GM23338 (cell line): Measurements from ENCODE around the gene TYW1.
"Not testable (repeated sequence)": the region's sequence is repeated elsewhere in the genome, so short reads cannot be mapped to it uniquely, and the experiment has no call there.

Experiments
- EZH2 ChIP-seq: fragments of 200-600 bp; sonication (generic); IDR thresholded peaks from one replicate; pipeline ENCODE4 v1.8.0; 2017; ENCODE audit warnings: antibody characterized with exemption, mild to moderate bottlenecking, low read depth; ENCODE audit not compliant: unreplicated experiment
- EZH2phosphoT487 ChIP-seq: fragments of 200-600 bp; sonication (generic); IDR thresholded peaks from one replicate; pipeline ENCODE4 v1.8.1; 2018; ENCODE audit warnings: antibody characterized with exemption; ENCODE audit not compliant: unreplicated experiment
- POLR2AphosphoS5 ChIP-seq: IDR thresholded peaks from 2 replicates; pipeline ENCODE4 v1.6.1; 2016; ENCODE audit warnings: antibody characterized with exemption, low read depth
- TF ChIP-seq, protein P1 (sequence below), 2 experiments: fragments of 200-600 bp in 1 of 2; sonication (generic) in 1 of 2; conservative IDR thresholded peaks; 2 replicates each; pipeline versions ENCODE4 v1.5.1 to v1.6.1; 2016 to 2017; ENCODE audit warnings: antibody characterized with exemption in 2 of 2, low read depth in 2 of 2, mild to moderate bottlenecking in 2 of 2, moderate library complexity in 1 of 2
- TF ChIP-seq, protein P2 (sequence below): IDR thresholded peaks from one replicate; pipeline ENCODE4 v1.6.1; 2018; ENCODE audit warnings: antibody characterized with exemption; ENCODE audit not compliant: unreplicated experiment
- TF ChIP-seq, protein P3 (sequence below): fragments of 250-450 bp; sonication (Bioruptor Pico); IDR thresholded peaks from 2 replicates; pipeline ENCODE4 v1.5.0; 2020; ENCODE audit warnings: mild to moderate bottlenecking, moderate library complexity

GRCh38 chr7:67143091-67143786, 146.6 kb downstream of the TYW1 start:
- TF ChIP-seq, protein P1, sequence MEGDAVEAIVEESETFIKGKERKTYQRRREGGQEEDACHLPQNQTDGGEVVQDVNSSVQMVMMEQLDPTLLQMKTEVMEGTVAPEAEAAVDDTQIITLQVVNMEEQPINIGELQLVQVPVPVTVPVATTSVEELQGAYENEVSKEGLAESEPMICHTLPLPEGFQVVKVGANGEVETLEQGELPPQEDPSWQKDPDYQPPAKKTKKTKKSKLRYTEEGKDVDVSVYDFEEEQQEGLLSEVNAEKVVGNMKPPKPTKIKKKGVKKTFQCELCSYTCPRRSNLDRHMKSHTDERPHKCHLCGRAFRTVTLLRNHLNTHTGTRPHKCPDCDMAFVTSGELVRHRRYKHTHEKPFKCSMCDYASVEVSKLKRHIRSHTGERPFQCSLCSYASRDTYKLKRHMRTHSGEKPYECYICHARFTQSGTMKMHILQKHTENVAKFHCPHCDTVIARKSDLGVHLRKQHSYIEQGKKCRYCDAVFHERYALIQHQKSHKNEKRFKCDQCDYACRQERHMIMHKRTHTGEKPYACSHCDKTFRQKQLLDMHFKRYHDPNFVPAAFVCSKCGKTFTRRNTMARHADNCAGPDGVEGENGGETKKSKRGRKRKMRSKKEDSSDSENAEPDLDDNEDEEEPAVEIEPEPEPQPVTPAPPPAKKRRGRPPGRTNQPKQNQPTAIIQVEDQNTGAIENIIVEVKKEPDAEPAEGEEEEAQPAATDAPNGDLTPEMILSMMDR (conservative IDR thresholded peaks at IDR 0.05; ENCODE audit: low read depth in 2 of 2) = not testable (repeated sequence)
- TF ChIP-seq POLR2AphosphoS5, EZH2phosphoT487, EZH2: not testable (repeated sequence)
- TF ChIP-seq, protein P2, sequence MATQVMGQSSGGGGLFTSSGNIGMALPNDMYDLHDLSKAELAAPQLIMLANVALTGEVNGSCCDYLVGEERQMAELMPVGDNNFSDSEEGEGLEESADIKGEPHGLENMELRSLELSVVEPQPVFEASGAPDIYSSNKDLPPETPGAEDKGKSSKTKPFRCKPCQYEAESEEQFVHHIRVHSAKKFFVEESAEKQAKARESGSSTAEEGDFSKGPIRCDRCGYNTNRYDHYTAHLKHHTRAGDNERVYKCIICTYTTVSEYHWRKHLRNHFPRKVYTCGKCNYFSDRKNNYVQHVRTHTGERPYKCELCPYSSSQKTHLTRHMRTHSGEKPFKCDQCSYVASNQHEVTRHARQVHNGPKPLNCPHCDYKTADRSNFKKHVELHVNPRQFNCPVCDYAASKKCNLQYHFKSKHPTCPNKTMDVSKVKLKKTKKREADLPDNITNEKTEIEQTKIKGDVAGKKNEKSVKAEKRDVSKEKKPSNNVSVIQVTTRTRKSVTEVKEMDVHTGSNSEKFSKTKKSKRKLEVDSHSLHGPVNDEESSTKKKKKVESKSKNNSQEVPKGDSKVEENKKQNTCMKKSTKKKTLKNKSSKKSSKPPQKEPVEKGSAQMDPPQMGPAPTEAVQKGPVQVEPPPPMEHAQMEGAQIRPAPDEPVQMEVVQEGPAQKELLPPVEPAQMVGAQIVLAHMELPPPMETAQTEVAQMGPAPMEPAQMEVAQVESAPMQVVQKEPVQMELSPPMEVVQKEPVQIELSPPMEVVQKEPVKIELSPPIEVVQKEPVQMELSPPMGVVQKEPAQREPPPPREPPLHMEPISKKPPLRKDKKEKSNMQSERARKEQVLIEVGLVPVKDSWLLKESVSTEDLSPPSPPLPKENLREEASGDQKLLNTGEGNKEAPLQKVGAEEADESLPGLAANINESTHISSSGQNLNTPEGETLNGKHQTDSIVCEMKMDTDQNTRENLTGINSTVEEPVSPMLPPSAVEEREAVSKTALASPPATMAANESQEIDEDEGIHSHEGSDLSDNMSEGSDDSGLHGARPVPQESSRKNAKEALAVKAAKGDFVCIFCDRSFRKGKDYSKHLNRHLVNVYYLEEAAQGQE = not testable (repeated sequence)
- TF ChIP-seq, protein P3, sequence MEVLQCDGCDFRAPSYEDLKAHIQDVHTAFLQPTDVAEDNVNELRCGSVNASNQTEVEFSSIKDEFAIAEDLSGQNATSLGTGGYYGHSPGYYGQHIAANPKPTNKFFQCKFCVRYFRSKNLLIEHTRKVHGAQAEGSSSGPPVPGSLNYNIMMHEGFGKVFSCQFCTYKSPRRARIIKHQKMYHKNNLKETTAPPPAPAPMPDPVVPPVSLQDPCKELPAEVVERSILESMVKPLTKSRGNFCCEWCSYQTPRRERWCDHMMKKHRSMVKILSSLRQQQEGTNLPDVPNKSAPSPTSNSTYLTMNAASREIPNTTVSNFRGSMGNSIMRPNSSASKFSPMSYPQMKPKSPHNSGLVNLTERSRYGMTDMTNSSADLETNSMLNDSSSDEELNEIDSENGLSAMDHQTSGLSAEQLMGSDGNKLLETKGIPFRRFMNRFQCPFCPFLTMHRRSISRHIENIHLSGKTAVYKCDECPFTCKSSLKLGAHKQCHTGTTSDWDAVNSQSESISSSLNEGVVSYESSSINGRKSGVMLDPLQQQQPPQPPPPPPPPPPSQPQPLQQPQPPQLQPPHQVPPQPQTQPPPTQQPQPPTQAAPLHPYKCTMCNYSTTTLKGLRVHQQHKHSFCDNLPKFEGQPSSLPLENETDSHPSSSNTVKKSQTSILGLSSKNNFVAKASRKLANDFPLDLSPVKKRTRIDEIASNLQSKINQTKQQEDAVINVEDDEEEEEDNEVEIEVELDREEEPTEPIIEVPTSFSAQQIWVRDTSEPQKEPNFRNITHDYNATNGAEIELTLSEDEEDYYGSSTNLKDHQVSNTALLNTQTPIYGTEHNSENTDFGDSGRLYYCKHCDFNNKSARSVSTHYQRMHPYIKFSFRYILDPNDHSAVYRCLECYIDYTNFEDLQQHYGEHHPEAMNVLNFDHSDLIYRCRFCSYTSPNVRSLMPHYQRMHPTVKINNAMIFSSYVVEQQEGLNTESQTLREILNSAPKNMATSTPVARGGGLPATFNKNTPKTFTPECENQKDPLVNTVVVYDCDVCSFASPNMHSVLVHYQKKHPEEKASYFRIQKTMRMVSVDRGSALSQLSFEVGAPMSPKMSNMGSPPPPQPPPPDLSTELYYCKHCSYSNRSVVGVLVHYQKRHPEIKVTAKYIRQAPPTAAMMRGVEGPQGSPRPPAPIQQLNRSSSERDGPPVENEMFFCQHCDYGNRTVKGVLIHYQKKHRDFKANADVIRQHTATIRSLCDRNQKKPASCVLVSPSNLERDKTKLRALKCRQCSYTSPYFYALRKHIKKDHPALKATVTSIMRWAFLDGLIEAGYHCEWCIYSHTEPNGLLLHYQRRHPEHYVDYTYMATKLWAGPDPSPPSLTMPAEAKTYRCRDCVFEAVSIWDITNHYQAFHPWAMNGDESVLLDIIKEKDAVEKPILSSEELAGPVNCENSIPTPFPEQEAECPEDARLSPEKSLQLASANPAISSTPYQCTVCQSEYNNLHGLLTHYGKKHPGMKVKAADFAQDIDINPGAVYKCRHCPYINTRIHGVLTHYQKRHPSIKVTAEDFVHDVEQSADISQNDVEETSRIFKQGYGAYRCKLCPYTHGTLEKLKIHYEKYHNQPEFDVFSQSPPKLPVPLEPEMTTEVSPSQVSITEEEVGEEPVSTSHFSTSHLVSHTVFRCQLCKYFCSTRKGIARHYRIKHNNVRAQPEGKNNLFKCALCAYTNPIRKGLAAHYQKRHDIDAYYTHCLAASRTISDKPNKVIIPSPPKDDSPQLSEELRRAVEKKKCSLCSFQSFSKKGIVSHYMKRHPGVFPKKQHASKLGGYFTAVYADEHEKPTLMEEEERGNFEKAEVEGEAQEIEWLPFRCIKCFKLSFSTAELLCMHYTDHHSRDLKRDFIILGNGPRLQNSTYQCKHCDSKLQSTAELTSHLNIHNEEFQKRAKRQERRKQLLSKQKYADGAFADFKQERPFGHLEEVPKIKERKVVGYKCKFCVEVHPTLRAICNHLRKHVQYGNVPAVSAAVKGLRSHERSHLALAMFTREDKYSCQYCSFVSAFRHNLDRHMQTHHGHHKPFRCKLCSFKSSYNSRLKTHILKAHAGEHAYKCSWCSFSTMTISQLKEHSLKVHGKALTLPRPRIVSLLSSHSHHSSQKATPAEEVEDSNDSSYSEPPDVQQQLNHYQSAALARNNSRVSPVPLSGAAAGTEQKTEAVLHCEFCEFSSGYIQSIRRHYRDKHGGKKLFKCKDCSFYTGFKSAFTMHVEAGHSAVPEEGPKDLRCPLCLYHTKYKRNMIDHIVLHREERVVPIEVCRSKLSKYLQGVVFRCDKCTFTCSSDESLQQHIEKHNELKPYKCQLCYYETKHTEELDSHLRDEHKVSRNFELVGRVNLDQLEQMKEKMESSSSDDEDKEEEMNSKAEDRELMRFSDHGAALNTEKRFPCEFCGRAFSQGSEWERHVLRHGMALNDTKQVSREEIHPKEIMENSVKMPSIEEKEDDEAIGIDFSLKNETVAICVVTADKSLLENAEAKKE (CRISPR knock-in tag) = not testable (repeated sequence)
